ENCODE data around the gene SLC12A3.

DNA sequence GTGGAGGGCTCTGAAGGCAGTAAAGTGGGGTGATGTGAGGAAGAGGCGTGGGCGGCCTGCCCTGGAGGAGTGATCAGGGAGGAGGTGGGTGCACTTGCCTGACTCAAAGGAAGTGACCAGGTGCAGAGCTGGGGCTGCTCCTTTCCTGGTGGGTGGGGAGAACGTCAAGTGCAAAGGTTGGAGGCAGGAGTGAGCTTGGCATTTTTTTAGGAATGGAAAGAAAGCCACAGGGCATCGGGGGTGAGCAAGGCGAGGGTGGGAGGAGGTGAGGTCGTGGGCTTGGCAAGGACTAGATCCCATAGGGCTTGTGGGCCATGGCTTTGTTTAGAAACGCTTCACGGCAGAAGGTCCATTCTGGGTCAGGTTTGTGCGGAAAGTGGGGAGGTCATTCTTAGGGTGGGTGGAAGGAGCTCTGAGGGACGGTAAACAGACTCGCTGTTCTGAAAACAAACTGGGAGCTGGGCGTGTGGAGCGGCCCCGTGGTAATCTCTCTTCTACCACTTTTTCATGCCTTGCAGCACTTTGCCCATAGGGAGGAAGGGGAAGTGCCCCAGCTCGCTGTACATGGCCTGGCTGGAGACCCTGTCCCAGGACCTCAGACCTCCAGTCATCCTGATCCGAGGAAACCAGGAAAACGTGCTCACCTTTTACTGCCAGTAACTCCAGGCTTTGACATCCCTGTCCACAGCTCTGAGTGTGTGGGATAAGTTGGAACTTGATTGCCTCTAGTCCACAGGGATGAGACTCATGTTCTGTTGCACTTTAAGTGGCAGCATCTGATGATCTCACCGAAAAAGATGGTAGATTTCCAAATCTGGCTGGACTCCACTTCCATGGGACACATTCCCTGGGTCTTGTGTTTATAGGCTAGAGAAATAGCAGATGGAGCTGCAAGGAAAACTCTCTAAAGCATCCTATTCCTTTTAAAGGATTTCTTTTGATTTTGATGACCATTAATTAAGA lies 48.0 kb downstream of the SLC12A3 start:
- TF ChIP-seq CTCF (IDR thresholded peaks at IDR 0.05; ENCODE audit: borderline replicate concordance, extremely low read depth, low read length, poor library complexity, severe bottlenecking) (no peak), EZH2 (IDR thresholded peaks at IDR 0.05; ENCODE audit: borderline replicate concordance, low read depth, low read length, severe bottlenecking) (no peak)
